PC-3 (cell line): Measurements from ENCODE around the gene SPRTN.

ENCODE experiments used
- EZH2 ChIP-seq: fragments of 300-600 bp; sonication (generic); IDR thresholded peaks from one replicate; pipeline ENCODE4 v1.6.1; 2017; ENCODE audit warnings: antibody characterized with exemption, mild to moderate bottlenecking, low read length; ENCODE audit not compliant: unreplicated experiment
- EZH2phosphoT487 ChIP-seq: fragments of 300-600 bp; sonication (generic); IDR thresholded peaks from 2 replicates; pipeline ENCODE4 v1.6.1; 2018; ENCODE audit warnings: mild to moderate bottlenecking, antibody characterized with exemption, low read length, borderline replicate concordance
- TF ChIP-seq, protein P1 (sequence below): fragments of 300-600 bp; sonication (generic); conservative IDR thresholded peaks from 2 replicates; pipeline ENCODE4 v1.5.1; 2017; ENCODE audit warnings: antibody characterized with exemption, low read depth, mild to moderate bottlenecking, low read length

GRCh38 chr1:231319080-231319479 is 19.0 kb upstream of the SPRTN start:
- TF ChIP-seq EZH2, result no peak
- TF ChIP-seq, protein P1, sequence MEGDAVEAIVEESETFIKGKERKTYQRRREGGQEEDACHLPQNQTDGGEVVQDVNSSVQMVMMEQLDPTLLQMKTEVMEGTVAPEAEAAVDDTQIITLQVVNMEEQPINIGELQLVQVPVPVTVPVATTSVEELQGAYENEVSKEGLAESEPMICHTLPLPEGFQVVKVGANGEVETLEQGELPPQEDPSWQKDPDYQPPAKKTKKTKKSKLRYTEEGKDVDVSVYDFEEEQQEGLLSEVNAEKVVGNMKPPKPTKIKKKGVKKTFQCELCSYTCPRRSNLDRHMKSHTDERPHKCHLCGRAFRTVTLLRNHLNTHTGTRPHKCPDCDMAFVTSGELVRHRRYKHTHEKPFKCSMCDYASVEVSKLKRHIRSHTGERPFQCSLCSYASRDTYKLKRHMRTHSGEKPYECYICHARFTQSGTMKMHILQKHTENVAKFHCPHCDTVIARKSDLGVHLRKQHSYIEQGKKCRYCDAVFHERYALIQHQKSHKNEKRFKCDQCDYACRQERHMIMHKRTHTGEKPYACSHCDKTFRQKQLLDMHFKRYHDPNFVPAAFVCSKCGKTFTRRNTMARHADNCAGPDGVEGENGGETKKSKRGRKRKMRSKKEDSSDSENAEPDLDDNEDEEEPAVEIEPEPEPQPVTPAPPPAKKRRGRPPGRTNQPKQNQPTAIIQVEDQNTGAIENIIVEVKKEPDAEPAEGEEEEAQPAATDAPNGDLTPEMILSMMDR, result no peak
- no peak for TF ChIP-seq EZH2phosphoT487
